ENCODE data around the gene PRODH.
"Not testable (repeated sequence)": the region's sequence is repeated elsewhere in the genome, so short reads cannot be mapped to it uniquely, and the experiment has no call there.

The PRODH gene

DNA sequence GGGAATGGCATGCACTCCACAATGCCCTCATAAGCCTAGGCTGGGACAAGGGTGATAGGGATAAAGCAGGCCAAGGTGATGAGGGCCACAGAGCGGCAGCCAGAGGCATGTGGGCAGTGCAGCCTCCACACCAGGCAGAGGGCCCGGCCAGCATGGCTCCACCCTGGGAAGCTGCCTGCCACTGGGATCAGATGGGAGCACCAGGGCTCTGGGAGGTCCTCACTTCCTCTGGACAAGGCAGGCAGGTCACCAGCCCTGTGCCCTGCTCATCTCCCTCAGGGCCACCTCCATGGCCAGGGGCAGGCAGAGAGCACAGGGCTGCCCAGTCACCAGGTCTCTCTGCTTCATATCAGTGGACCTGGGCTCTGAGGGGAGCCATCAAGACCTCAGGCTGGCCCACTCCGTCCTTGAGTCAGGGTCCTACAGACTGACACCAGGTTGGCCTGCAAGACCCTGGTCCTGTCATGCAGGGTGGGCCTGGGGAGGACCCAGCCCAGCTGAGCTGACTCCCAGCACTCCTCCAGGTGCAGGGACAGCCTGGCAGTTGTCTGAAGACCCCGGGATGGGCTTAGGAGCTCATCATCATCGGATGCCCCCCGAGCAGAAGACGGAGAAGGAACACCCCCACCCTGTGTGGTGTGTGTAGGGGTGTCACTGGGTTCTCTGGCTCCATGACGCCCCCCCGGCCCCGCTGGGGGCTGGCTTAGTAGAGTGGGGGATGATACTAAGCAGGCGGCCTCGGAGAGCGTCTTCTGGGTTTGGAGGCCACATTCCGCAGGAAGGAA lies 33.3 kb upstream of the PRODH start:
- not testable (repeated sequence) for DNase-seq (ENCODE audit: low read depth); H3K4me3 ChIP-seq (ENCODE audit: low read depth, low read length)

DNA sequence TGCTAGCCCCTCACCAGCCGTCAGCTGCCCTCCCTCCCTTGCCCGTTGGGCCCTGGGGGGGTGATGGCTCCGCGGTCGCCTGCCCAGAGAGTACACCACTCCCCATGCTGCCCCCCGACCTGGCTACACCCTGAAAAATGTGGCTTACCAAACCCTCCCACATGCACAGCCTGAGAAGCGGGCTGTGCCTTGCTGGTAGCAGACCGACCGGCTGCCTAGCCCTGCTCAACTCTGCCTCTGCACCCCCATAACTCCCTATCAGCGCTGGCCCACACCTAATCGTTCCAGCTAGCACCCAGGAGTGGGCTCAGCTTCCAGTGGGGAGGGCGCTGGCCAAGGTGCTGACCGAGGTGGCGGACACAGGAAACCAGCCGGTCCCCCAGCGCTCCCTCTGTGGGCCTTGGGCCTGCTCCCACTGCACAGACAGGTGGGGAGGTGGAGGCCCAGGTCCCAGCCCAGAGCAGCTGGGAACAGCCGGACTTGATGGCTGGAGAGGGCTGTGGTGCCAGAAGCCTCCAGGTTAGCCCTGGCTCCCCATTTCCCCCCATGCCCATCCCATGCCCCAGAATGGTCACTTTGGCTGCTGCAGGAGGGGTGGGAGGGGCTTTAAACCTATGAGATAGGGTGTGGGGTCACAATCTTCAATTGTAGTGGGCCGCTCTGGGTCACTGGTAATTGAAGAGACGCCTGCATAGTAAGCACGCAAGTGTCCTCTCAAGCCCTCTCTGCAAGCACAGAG lies 32.1 kb upstream of the PRODH start:
- DNase-seq (ENCODE audit: low read depth), result no peak

GRCh38 chr22:18967391-18968010 lies 31.4 kb upstream of the PRODH start:
- not testable (repeated sequence) for DNase-seq (ENCODE audit: low read depth); H3K4me3 ChIP-seq (ENCODE audit: low read depth, low read length)

More for the DNA sequence above, 32.1 kb upstream of the PRODH start:
- no peak overlapping the region for H3K4me3 ChIP-seq (ENCODE audit: low read depth, low read length)

DNA sequence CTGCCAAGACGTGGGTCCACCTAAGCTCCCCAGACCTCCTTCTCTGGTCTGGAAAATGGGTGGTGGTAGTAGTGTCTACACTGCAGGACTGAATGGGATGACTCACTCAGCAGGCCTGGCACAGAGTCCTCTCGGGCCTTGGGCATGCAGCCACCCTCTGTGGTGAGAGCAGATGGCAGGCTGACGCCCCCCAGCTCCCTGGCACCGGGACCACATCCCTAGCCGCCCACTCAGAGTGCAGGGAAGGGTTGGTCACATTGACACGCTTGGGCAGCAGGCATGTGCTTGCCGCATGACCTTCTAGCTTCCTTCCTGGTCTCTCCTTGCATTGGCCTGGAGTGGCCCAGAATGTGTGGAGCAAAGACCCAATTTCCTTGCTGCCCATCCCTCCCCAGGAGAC lies 30.7 kb upstream of the PRODH start:
- H3K4me3 ChIP-seq (ENCODE audit: low read depth, low read length), result no peak overlapping the region
- DNase-seq (ENCODE audit: low read depth), result no peak

GRCh38 chr22:18965526-18966421 lies 29.7 kb upstream of the PRODH start:
- H3K4me3 ChIP-seq (ENCODE audit: low read depth, low read length), result no peak overlapping the region
- no peak for DNase-seq (ENCODE audit: low read depth)

DNA sequence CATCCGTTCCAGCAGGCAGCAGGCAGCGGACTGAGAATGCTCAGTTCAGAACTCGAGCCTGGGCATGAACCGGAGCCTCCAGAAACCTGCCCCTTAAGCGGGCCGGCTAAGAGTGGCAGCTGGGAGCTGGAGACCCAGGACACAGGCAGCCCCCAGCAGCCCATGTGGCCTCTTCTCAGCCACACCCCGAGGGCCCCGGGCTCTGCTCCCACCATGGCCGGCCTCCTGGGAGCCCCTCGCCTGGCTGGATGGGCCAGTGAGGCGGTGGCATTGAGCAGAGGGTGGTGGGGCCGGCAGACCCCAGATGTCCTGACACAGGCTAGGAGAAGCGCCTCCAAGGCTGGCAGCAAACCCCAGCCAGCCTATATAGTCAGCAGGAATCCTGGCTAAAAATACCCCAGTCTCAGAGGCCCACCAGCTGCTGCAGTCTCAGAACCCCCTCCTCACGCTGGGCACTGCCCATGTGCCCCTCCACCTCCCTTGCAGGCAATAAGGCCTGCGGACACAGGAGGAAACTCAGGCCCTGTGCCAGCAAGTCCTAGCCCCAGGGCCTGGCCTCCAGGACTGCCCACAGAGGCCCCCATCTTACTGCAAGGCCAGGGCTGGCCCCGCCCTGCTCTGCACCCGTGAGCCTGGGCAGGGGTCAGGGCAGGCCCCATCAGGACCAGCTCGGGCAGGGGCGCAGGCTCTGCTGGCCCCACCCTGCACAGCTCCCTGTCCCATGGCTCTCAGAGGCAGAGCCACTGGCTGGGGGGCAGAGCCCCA lies 28.6 kb upstream of the PRODH start:
- not testable (repeated sequence) for DNase-seq (ENCODE audit: low read depth); H3K4me3 ChIP-seq (ENCODE audit: low read depth, low read length)

DNA sequence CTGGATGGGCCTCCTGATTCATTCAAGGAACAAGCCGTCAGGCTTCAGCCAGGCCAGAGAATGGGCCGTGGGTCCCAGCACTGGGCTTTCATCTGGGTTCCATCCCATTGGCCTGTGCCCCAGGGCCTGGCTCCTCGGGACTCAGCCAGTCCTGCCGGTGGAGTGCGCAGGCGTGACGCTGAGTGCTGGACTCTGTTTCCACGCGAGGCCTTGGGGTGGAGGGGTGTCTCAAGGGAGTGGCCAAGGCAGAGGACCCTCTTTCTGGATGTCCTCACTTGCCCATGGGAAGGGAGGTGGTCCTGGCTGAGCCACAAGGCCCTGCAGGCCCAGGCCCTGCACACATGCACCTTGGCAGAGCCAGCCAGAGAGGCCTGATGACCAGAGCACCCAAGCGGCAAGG lies 28.0 kb upstream of the PRODH start:
- DNase-seq (ENCODE audit: low read depth); H3K4me3 ChIP-seq (ENCODE audit: low read depth, low read length): not testable (repeated sequence)

DNA sequence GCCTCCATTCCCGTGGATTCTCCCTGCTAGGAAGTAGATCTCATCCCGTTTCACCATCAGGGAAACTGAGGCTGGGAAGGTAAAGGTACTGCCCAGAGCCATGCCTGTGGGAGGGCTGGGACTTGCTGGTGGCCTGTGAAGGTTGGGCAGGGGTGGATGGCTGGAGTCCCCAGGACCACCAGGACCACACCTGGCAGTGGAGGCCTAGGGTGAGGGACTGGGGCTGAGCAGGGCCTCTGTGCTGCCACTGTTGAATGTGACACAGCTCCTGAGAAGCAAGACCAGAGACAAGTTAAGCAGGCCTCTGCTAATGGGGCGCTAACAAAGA lies 26.2 kb upstream of the PRODH start:
- H3K4me3 ChIP-seq (ENCODE audit: low read depth, low read length), result no peak overlapping the region
- no peak for DNase-seq (ENCODE audit: low read depth)

DNA sequence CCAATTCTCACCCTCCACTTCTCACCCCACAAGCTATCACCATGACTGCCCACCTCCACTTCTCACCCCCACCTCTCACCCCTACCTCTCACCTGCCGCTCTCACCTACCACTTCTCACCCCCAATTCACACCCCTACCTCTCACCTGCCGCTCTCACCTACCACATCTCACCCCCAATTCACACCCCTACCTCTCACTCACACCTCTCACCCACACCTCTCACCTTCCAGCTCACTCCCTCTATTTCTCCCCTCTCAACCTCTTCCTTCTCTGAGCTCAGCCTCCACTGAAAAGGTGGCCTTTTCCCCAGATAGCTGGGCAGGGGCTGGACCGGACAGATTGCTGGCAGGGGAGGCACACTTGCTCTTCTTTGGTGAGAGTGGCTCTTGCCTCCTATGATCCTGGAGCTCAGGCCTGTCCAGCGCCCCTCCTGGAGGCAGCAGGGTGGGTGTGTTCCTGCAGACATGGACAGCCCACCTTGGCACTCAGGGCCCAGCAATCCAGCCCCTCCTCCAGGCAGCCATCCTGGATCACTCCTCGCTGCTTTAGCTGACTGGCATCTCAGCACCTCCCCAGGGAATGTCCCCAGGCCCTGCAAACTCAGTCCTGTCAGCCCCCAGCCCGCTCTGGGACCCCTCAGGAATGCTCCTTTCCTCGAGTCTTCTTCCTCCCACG lies 25.7 kb upstream of the PRODH start:
- H3K4me3 ChIP-seq (ENCODE audit: low read depth, low read length); DNase-seq (ENCODE audit: low read depth): not testable (repeated sequence)

DNA sequence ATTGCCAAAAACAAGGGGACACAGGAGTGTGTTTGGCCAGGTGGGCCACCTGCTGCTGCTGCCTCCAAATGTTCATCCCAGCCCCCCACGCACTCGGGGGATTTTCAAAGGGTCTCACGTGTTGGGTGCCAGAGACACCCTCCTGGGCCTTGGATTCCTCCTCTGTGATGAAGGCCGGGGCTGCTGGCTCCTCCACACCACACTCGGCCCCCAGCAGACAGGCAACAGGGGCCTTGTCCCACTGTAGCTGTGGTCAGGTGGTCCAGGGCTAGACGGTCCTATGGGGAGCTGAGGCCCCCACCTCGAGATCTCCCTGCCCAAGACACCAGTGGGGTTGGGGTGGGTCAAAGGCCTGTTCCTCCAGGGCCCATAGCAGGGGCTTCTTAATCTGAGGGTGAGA lies 25.1 kb upstream of the PRODH start:
- not testable (repeated sequence) for DNase-seq (ENCODE audit: low read depth); H3K4me3 ChIP-seq (ENCODE audit: low read depth, low read length)

- H3K4me3 ChIP-seq (ENCODE audit: low read depth, low read length); DNase-seq (ENCODE audit: low read depth): not testable (repeated sequence)
These were observed 24.2 kb upstream of the PRODH start for GRCh38 chr22:18960166-18960820.

- DNase-seq (ENCODE audit: low read depth); H3K4me3 ChIP-seq (ENCODE audit: low read depth, low read length): not testable (repeated sequence)
These were observed 23.6 kb upstream of the PRODH start for GRCh38 chr22:18959741-18960140.

- not testable (repeated sequence) for DNase-seq (ENCODE audit: low read depth); H3K4me3 ChIP-seq (ENCODE audit: low read depth, low read length)
These were observed 23.2 kb upstream of the PRODH start for GRCh38 chr22:18959266-18959665.

- H3K4me3 ChIP-seq (ENCODE audit: low read depth, low read length); DNase-seq (ENCODE audit: low read depth): not testable (repeated sequence)
These were observed 22.6 kb upstream of the PRODH start for GRCh38 chr22:18958738-18959137.

GRCh38 chr22:18958321-18958705 lies 22.2 kb upstream of the PRODH start:
- not testable (repeated sequence) for H3K4me3 ChIP-seq (ENCODE audit: low read depth, low read length); DNase-seq (ENCODE audit: low read depth)

- not testable (repeated sequence) for H3K4me3 ChIP-seq (ENCODE audit: low read depth, low read length); DNase-seq (ENCODE audit: low read depth)
These were observed 21.7 kb upstream of the PRODH start for GRCh38 chr22:18957621-18958320.

DNA sequence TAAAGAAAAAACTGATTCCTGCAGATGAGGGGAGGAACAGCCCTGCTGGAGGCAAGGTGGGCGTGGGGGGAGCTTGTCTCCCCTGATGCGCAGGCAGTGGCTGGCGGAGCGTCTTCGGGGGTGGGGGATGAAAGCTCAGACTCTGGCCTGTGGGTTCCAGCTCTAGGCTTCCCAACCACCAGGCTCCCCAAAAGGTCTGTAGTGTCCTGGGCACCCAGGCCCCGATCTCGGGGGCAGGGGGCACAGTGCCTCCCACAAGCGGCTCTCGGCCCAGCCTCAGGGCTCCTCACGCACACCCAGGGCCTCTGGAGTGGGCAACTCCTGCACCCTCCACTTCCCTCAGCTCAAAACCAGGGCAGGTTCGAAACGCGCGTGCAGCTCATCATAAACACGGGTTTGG lies 20.9 kb upstream of the PRODH start:
- not testable (repeated sequence) for DNase-seq (ENCODE audit: low read depth); H3K4me3 ChIP-seq (ENCODE audit: low read depth, low read length)
